ENCODE measurements around the gene CYP4F11.

The CYP4F11 gene

GRCh38 chr19:15863272-15863671 lies 71.1 kb downstream of the CYP4F11 start:
- intact Hi-C loops (cut with DNase I; ENCODE audit: low total_unique reads) = no loop called here
- no peak for DNase-seq
- no peaks in the 10 kb centered on the region for H3K9me3 ChIP-seq
- TF ChIP-seq CTCF (IDR thresholded peaks at IDR 0.05) = no peak
- H3K4me3 ChIP-seq = no peak overlapping the region
- H3K4me1 ChIP-seq = no peaks in the 10 kb centered on the region
- H3K36me3 ChIP-seq = no peaks in the 10 kb centered on the region
- H3K27me3 ChIP-seq = peaks cover 0 to 29% of the 10 kb centered on the region in 2 donors
- H3K27ac ChIP-seq = no peak overlapping the region

- H3K9me3 ChIP-seq = no peaks in the 10 kb centered on the region
- H3K4me1 ChIP-seq = no peaks in the 10 kb centered on the region
- no peak for DNase-seq
- intact Hi-C loops (cut with DNase I; ENCODE audit: low total_unique reads) = no loop called here
- no peaks in the 10 kb centered on the region for H3K36me3 ChIP-seq
- no peak overlapping the region for H3K27ac ChIP-seq
- no peak for TF ChIP-seq CTCF (IDR thresholded peaks at IDR 0.05)
- peaks cover 0 to 36% of the 10 kb centered on the region in 2 donors for H3K27me3 ChIP-seq
- no peak overlapping the region for H3K4me3 ChIP-seq
Observed at GRCh38 chr19:15862444-15862843, 71.9 kb downstream of the CYP4F11 start.
